Panc1 (cell line): Measurements from ENCODE around the gene STAC3. TPM values are rescaled to one million over a fixed set of nuclear protein-coding genes. Genes with fewer than 3 reads are reported as not detected.

Source experiments
- ATAC-seq: fragments of 200-7000 bp; cut with Tn5 transposase; 2 replicates; pipeline ENCODE4 v1.9.1; 2020; ENCODE audit warnings: mild to moderate bottlenecking, moderate library complexity
- BruUV-seq: library from RNA; stranded (reverse); fragments of 400-500 nt; replicated peaks from 2 replicates; lab custom pipeline; 2021; lab: Mats Ljungman, UMichigan
- CTCF ChIA-PET: fragments of 300-600 bp; sonication (Branson Sonifier 250); formaldehyde crosslinking; loops from one replicate; lab custom pipeline; 2022; ENCODE audit warnings: antibody characterized with exemption; lab: Charles Lee
- POLR2A ChIA-PET: fragments of 300-600 bp; sonication (Branson Sonifier 250); formaldehyde crosslinking; loops from one replicate; lab custom pipeline; 2022; ENCODE audit warnings: antibody characterized with exemption; lab: Charles Lee
- DNase-seq: peaks from one replicate; pipeline ENCODE4 v3.0.0-alpha.2; 2010; ENCODE audit warnings: low read depth, low spot score
- H3K27ac ChIP-seq: 2 replicates; pipeline ENCODE4 v1.5.1; 2011; ENCODE audit warnings: mild to moderate bottlenecking, low read length, inconsistent platforms
- H3K27me3 ChIP-seq: fragments of 200-500 bp; sonication (Bioruptor generic); 2 replicates; pipeline ENCODE4 v1.6.0; 2014; ENCODE audit warnings: low read length, inconsistent platforms; ENCODE audit not compliant: control insufficient read depth, insufficient read depth
- H3K36me3 ChIP-seq: fragments of 200-500 bp; sonication (Bioruptor generic); 2 replicates; pipeline ENCODE4 v1.5.1; 2014; ENCODE audit warnings: inconsistent platforms, mild to moderate bottlenecking, low read length, moderate library complexity; ENCODE audit not compliant: control insufficient read depth, insufficient read depth
- H3K4me1 ChIP-seq: 2 replicates; pipeline ENCODE4 v1.5.1; 2011; ENCODE audit warnings: inconsistent platforms, mild to moderate bottlenecking, low read length, moderate library complexity; ENCODE audit not compliant: control insufficient read depth, insufficient read depth
- H3K4me3 ChIP-seq, 2 experiments: 2 replicates each; pipeline ENCODE4 v1.5.1; 2011 to 2012; ENCODE audit warnings: low read depth in 2 of 2, low read length in 2 of 2, mild to moderate bottlenecking in 2 of 2, inconsistent platforms in 1 of 2, moderate library complexity in 1 of 2
- H3K9me3 ChIP-seq: fragments of 200-500 bp; sonication (Bioruptor generic); 2 replicates; pipeline ENCODE4 v1.5.1; 2014; ENCODE audit warnings: low read depth, mild to moderate bottlenecking, inconsistent platforms, low read length, moderate library complexity; ENCODE audit not compliant: control insufficient read depth, insufficient read depth
- CTCF ChIP-seq: fragments of 450-650 bp; IDR thresholded peaks from 2 replicates; pipeline ENCODE4 v1.5.1; 2017; ENCODE audit warnings: mild to moderate bottlenecking
- POLR2AphosphoS5 ChIP-seq: IDR thresholded peaks from 2 replicates; pipeline ENCODE4 v1.6.1; 2012; ENCODE audit warnings: mild to moderate bottlenecking, low read depth, low read length, moderate library complexity
- REST ChIP-seq, 2 experiments: IDR thresholded peaks; 2 replicates each; pipeline ENCODE4 v1.6.1; 2011 to 2012; ENCODE audit warnings: low read depth in 2 of 2, control low read depth in 1 of 2, low read length in 1 of 2, mild to moderate bottlenecking in 1 of 2, moderate library complexity in 1 of 2; ENCODE audit not compliant: insufficient read depth in 1 of 2
- SIN3A ChIP-seq: IDR thresholded peaks from 2 replicates; pipeline ENCODE4 v1.6.1; 2012; ENCODE audit warnings: low read depth, mild to moderate bottlenecking, low read length, moderate library complexity, borderline replicate concordance; ENCODE audit not compliant: insufficient read depth
- TCF7L2 ChIP-seq: IDR thresholded peaks from 2 replicates; pipeline ENCODE4 v1.6.1; 2011; ENCODE audit warnings: mild to moderate bottlenecking, low read depth, low read length, inconsistent platforms
- in situ Hi-C: cut with HindIII; loops from 2 replicates; pipeline ENCODE4 v1.10.0; 2016; ENCODE audit warnings: low sequenced_read_pairs, low pct_unique_long_range_greater_than_20kb
- intact Hi-C: fragments of 100-400 bp; cut with micrococcal nuclease; formaldehyde crosslinking; loops from one replicate; pipeline ENCODE4 v1.10.0; 2022; ENCODE audit not compliant: unreplicated experiment
- total RNA-seq: library from RNA; stranded (reverse); gene quantifications from one replicate; pipeline ENCODE4 v1.2.1, GENCODE V29; 2021; ENCODE audit not compliant: unreplicated experiment

The STAC3 gene
- total RNA-seq, 1 experiment from 2014 or later: 0.87 TPM

- TF ChIP-seq POLR2AphosphoS5 (no peak), CTCF (no peak), REST (IDR thresholded peaks at IDR 0.05; ENCODE audit: insufficient read depth in 1 of 2, low read depth in 2 of 2, low read length in 1 of 2) (no peak), SIN3A (no peak), TCF7L2 (no peak)
- no peak for DNase-seq
- POLR2A ChIA-PET: interaction anchor here (0.7 kb wide), 1 partner anchor 28 kb away, joined by 3 read pairs; no protein-coding TSS in a partner anchor
- H3K4me1 ChIP-seq: peaks cover 21% of the 10 kb centered on the region
- intact Hi-C loops (no loop called here), in situ Hi-C loops (no loop called here)
- no peak overlapping the region for H3K27ac ChIP-seq
- H3K27me3 ChIP-seq: peaks cover 2% of the 10 kb centered on the region; the same call in 1 of the 2 replicates
- H3K9me3 ChIP-seq: no peaks in the 10 kb centered on the region
- H3K4me3 ChIP-seq: 0 out of 4 replicates have a peak overlapping the region, but pooled peaks of 1 of the 2 experiments have one; percentile 67
- H3K36me3 ChIP-seq: no peaks in the 10 kb centered on the region
- CTCF ChIA-PET: interaction anchor here (0.9 to 2.3 kb wide), 5 partner anchors 12 to 114 kb away, joined by 3 to 26 read pairs (median 3); partner anchors contain the start of gene SHMT2
- no TSS peak for BruUV-seq
- no peak for ATAC-seq
These were observed 9.3 kb downstream of the STAC3 start for GRCh38 chr12:57241402-57242310.

- H3K36me3 ChIP-seq: no peaks in the 10 kb centered on the region
- TF ChIP-seq SIN3A: no peak
- no peak for TF ChIP-seq CTCF
- TF ChIP-seq POLR2AphosphoS5: no peak
- ChIA-PET CTCF (interaction anchor here (0.7 to 1.1 kb wide), 4 partner anchors 11 to 35 kb away, joined by 3 to 6 read pairs (median 3); partner anchors contain the start of gene SHMT2), POLR2A (no interaction called here)
- ATAC-seq: peak; percentile 43
- H3K27me3 ChIP-seq: peaks cover 2% of the 10 kb centered on the region; the same call in 1 of the 2 replicates
- H3K9me3 ChIP-seq: no peaks in the 10 kb centered on the region
- H3K27ac ChIP-seq: no peak overlapping the region
- intact Hi-C loops: no loop called here
- H3K4me1 ChIP-seq: peaks cover 21% of the 10 kb centered on the region
- no peak for DNase-seq
- in situ Hi-C loops: no loop called here
- no TSS peak for BruUV-seq
- H3K4me3 ChIP-seq: peak overlapping the region; percentile 56 to 67
These were observed 10.0 kb downstream of the STAC3 start for GRCh38 chr12:57240926-57241401.
